Stimulated activated CD4-positive, alpha-beta T cell treated with anti-CD3 and anti-CD28 coated beads, TNF-alpha, amount 100 ng/mL, for 48 hours (primary cell): ENCODE data around the gene CHI3L1.
"Not testable (repeated sequence)": the region's sequence is repeated elsewhere in the genome, so short reads cannot be mapped to it uniquely, and the experiment has no call there.

Experiments used
- DNase-seq, 3 donors: peaks; one replicate each; pipeline ENCODE4 v3.0.0-alpha.2; 2020; ENCODE audit warnings: low read depth in 3 of 3

The CHI3L1 gene

DNA sequence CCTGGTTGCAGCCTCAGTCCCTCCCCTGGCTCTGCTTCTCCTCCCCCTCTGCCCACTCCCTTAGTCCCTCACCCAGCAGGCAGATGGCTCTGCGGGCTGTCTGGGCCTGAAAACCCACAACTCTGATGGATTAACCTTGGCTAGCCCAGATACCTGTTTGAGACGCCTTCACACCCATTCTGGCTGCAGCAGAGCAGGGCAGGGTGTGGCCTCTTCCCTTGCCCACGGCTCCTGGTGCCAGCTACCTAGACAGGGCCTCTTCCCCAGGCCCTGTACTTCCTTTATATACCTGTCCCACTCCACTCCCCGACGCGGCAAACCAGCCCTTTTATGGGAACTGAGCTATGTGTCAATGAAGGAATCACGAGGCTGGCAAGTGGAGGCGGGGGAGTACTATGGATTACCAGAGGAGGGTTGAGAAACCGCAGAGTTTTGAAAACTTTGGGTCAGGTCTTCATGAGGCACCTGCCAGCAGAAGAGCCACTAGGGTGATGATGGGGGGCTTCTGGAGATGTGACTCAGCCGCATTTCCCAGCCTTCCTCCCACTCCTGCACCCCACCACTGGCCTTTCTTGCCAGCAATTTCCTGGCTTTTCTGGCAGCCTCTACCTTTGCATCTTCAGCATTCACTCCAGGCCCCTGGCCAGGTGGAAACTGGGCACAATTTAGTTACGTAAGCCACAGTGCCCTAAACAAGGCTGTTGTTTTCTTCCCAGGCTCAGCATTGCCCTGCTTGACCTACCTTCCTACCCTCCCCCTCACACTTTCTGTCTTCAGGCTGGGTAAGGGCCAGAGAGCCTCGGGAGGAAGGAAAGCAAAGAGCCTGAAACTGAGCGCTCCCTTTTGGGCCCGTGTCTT, at the start of gene CHI3L1:
Gene CHI3L1 (minus strand): TSS at position 259 of the 858 bp plus-strand sequence. CDS start 81 bp downstream, at position 178.
- DNase-seq: no peak

DNA sequence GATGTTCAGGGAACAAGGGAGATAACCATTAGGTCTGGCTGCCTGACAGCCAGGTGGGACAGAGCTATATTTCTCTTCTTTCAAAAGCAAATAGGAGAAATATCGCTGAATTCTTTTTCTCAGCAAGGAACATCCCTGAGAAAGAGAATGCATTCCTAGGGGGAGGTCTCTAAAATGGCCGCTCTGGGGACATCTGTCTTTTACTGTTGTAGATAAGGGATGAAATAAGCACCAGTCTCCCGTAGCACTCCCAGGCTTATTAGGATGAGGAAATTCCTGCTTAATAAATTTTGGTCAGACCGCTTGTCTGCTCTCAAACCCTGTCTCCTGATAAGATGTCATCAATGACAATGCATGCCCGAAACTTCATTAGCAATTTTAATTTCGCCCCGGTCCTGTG, 48.4 kb upstream of the CHI3L1 start:
- not testable (repeated sequence) for DNase-seq

GRCh38 chr1:203229471-203230135, 43.1 kb upstream of the CHI3L1 start, which contains the start of gene CHIT1:
CHIT1 (minus strand) TSS chr1:203229673; CDS start chr1:203229636, 37 bp downstream.
- no peak for DNase-seq

DNA sequence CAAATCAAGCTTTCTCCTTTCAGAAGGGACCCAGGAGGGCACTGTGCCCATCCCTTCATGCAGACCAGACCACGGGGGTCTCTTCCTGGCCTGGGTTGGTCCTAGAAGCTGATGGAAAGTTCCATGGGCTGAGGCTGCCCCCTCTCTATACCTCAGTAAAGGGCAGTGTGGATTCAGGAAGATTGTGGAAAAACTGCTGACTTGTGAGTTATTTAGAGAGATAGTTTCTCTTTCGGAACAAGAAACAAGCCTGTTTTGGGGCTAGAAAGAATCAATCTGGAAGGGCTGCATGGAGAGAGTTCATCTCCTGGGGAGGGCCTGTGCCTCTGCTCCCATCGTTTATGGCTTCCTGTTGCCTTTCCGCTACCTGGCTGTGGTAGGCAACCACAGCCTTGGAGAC, 42.2 kb upstream of the CHI3L1 start:
- DNase-seq: no peak

DNA sequence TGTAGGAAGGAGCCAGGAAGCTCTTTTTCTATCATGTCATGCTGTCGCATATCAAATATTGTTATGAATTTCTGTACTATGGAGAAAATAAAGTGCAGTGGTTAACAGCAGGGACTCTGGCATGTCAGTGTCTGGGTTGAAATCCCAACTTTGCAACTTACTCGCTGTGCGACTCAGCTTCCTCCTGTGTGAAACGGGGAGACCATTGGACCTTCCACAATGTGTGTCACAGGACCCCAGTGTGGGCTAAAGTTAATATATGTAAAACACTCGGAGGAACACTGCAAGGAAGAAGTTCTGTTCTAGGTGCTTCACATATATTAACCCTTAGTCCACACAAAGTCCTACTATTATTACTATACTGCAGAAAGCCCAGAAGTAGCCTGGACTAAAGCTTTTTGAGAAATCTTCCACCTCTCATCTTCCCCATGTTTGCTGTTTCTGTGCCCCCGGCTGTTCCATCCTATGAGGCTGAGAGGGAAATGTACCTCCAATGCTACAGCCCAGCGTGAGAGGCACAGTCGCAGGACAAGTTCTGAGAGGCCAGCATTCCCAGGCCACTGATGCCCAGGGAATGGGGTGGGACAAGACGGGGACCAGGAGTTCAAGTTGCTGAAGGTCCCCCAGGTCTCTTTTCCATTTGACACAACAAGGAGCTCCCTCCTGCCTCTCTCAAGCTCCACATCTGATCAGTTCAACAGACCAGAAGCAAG, 41.0 kb upstream of the CHI3L1 start:
- DNase-seq: no peak

- no peak for DNase-seq
Measured at GRCh38 chr1:203225071-203225470, 38.6 kb upstream of the CHI3L1 start.

GRCh38 chr1:203223012-203223775, 36.7 kb upstream of the CHI3L1 start:
- no peak for DNase-seq

DNA sequence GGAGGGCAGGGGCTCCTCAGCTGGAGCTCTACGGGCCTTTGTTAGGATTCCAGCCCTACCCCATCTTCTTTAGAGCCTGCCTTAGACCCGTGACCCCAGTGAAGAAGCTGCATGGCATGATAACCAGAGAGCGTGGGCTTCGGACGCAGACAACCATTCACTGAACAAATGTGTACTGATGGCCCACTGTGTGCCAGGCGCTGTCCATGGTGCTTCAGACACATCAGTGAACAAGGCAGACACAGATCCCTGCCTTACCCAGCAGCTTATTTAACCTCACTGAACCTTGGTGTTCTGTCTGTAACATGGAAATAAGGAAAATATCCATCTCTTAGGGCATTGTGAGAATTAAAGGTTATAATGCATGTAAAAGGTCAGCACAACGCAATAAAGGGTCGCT, 33.4 kb upstream of the CHI3L1 start:
- DNase-seq: no peak

DNA sequence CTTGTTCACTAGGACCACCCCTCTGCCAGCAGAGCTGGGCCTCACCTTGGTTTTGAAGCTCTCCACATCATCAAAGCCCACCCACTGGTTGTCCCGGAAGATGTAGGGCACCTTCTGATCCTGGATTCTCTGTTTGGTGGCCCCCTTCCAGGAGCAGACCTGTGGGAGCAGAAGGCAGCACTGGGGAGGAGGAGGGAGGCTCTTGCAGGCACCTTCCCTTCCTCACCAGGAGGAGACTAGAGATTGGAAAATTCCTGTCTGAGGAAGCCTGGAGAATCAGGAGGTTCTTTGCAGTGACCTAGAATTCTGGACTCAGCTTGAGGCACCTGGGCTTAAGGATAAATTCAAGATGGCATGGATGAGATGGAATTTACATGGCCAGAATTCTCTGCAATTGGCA, 32.7 kb upstream of the CHI3L1 start:
- DNase-seq: no peak

DNA sequence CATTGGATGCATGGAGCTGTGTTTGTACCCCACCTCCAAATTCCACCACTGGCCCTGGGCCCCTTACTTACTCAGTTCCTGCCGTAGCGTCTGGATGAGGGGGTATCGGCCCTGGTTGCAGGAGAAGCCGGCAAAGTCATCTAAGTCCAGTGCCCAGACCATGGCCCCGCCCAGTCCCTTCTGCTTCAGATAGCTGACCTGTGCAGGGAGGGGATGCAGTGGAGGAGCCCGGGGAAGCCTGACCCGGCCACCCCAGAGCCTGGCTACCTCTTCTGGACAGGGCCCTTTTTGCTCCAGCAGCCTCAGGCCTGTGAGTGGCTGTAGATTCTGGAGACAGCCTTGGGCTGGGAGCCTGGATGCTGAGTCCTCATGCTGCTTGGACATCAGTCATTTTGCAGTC, 31.2 kb upstream of the CHI3L1 start:
- DNase-seq: no peak

DNA sequence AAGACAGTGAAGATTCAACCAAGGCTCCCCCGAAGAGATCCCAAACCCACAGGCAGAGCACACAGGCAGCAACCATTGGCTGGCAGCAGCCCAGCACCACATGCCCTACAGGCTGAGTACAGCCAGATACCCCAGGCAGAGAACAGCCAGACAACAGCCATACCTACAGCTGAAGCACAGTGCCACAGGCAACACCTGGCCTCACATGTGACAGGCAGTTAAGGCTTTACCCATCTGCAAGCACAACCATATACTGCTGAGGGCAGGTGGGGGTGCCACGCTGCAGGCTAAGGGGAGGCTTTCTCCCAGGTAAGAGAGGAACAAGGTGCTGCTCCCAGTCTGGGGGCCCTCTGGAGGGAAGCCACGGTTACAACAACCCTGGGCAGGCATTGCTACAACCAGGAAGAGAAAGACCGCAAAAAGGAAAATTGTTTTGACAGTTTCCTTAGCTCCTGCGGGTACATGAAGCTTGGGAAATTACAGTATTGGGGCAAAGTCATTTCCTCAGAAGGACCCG, 30.7 kb upstream of the CHI3L1 start:
- DNase-seq: no peak

GRCh38 chr1:203216274-203217138, 30.0 kb upstream of the CHI3L1 start:
- DNase-seq: peak; percentile 10 to 36 (median 29)

DNA sequence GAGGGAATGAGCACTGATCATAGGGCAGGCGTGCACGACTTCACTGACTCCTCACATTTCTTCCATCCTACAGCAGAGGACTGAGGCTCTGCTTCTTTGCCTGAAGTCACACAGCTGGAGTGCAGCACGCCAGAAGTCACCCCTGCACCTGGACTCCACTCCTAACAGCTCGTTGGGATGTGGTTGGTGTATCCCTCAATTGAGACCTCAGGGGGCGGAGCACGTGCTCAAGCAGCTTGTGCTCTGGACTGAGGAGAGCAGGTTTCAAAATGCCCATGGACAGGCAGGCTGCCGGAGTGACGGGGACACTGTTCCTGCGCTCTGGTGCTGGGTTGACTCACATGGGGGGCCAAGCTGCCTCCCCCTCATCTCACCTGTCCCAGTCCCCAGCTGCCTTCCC, 29.1 kb upstream of the CHI3L1 start:
- DNase-seq: no peak

- DNase-seq: no peak
Measured at GRCh38 chr1:203214871-203215270, 28.4 kb upstream of the CHI3L1 start.

DNA sequence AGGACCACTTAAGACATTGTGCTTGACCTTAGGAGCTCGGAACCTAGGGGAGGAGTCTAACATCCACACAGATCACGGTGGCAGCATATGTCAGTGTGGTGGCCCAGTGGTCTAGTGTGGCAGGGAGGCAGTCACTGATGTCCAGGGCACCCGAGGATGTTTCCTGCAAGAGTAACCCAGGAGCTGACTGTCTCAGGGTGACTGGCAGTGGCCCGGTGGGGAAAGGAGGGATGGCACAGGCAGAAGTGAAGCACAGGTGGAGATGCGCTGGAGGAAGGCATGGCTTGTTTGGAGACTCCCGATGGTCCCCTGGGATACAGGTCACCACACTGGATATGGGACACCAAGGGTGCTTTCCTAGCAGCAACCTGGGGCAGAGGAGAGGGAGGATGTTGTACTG, 26.6 kb upstream of the CHI3L1 start:
- no peak for DNase-seq

DNA sequence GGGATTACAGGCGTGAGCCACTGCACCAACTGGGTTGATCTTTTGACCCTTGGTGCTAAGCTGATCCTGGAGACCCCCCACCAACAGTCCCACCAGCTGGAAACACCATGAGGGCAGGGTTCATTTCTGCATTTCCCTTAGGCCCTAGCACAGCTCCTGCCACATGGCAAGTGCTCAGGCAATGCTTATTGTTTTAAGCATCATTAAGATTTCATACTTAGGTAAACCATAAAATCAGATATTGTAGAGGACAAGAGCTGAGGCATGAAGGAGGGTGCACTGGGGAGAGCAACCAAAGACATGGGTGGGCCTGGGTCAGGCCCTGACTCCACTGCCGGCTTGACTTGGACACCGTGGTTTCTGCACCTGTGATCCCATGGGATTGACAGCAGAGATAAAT, 25.3 kb upstream of the CHI3L1 start:
- no peak for DNase-seq

DNA sequence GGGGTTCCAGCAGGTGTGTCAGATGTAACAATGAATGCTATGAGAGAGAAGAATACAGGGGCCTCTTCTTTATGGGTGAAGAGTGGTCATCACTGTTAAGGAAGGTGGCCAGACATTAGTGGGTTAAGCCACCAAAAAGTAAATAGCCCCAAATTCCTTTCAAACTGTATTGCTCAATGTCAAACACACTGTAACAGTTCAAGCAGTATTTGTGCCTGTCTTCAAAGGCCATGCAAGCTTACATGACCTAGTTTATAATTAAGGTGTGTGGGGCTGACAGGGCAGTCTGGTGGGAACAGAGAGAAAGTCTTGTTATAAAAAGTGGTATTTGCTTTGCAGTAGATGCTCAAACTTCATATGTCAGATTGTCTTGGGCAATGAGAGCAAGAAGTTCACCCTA, 24.5 kb upstream of the CHI3L1 start:
- no peak for DNase-seq

DNA sequence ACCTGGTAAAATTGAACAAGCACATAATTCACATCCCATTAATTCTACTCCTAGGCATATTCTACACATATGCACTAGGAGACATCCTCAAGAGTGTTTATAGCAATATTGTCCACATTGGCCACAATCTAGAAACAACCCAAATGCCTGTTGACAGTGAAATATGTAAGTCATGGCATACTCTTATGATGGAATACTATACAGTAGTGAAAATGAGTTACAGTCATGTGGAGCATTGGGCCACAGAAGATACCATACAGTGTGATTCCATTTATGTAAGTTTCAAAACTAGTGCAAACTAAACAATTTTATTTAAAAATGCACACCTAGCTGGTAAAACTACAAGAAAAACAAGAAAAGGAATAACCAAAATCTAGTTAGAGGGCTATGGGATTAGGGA, 23.8 kb upstream of the CHI3L1 start:
- no peak for DNase-seq

DNA sequence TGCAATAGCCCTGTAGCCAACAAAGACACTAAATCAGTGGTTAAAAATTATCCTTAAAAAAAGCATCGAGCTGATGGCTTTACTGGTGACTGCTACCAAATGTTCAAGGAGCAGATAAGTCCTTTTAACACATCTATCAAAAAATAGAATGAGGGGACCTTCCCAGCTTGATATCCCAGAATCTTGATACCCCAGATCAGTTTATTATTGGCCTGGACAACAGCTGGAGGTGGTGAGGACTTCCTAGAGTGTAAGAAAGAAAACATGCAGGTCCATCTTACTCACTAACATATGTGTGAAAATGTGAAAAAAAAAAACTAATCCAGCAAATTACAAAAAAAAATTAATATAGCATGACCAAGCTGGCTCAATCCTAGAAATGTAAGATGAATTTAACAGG, 21.7 kb upstream of the CHI3L1 start:
- no peak for DNase-seq

DNA sequence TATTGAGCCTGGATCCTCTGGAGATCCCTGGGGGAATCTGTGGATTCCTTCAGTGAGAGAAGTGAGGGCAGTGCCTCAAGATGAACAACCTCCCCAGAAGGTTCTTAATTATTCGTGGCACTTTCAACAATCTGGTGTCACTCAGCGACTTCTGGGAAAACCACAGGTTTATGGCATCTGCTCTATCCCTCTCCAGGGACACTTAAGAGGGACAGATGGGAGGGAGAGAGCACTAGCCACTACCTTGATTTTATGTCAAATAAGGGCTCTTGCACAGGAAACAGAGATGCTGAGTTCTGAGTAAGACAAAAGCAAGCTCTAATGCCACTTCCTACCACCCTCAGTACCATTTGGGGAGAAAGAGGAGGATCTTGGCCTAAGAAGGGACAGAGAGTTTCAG, 21.2 kb upstream of the CHI3L1 start:
- DNase-seq: no peak
